HL-60 (cell line): ENCODE data around the gene CCL1.

Experiments
- DNase-seq, 2 experiments: peaks; one replicate each; pipeline ENCODE4 v3.0.0-alpha.2; 2010 to 2020; ENCODE audit warnings: low read depth in 1 of 2, low spot score in 1 of 2
- H3K27ac ChIP-seq: fragments of 250-450 bp; sonication (Bioruptor Pico); replicated peaks from 2 replicates; pipeline ENCODE4 v1.5.1; 2020; ENCODE audit warnings: mild to moderate bottlenecking, moderate library complexity
- H3K27me3 ChIP-seq: fragments of 250-450 bp; sonication (Bioruptor Pico); 2 replicates; pipeline ENCODE4 v1.5.1; 2021; ENCODE audit warnings: mild to moderate bottlenecking, moderate library complexity; ENCODE audit not compliant: insufficient read depth, poor library complexity, severe bottlenecking
- H3K4me3 ChIP-seq: replicated peaks from 2 replicates; pipeline ENCODE4 v1.5.1; 2011; ENCODE audit warnings: mild to moderate bottlenecking, control low read depth, low read length; ENCODE audit not compliant: insufficient read depth
- CTCF ChIP-seq: IDR thresholded peaks from one replicate; pipeline ENCODE4 v1.5.1; 2011; ENCODE audit warnings: low read length, control low read depth, inconsistent platforms; ENCODE audit not compliant: insufficient read depth
- GABPA ChIP-seq: IDR thresholded peaks from 2 replicates; pipeline ENCODE4 v1.6.1; 2012; ENCODE audit warnings: low read depth
- POLR2AphosphoS5 ChIP-seq: IDR thresholded peaks from 2 replicates; pipeline ENCODE4 v1.6.1; 2012; ENCODE audit warnings: low read depth
- REST ChIP-seq: IDR thresholded peaks from 2 replicates; pipeline ENCODE4 v1.6.1; 2012; ENCODE audit warnings: low read depth; ENCODE audit not compliant: insufficient replicate concordance
- SPI1 ChIP-seq: IDR thresholded peaks from 2 replicates; pipeline ENCODE4 v1.6.1; 2012; ENCODE audit warnings: low read depth, mild to moderate bottlenecking, borderline replicate concordance

The CCL1 gene

GRCh38 chr17:34390649-34391048 lies 27.6 kb upstream of the CCL1 start:
- Histone ChIP-seq H3K27me3 (no peaks in the 10 kb centered on the region), H3K4me3 (no peak overlapping the region), H3K27ac (no peak overlapping the region)
- DNase-seq = no peak
- TF ChIP-seq POLR2AphosphoS5 (no peak), SPI1 (no peak), CTCF (no peak), GABPA (no peak), REST (no peak)

GRCh38 chr17:34389126-34389750 lies 26.2 kb upstream of the CCL1 start:
- Histone ChIP-seq H3K27me3 (no peaks in the 10 kb centered on the region), H3K27ac (no peak overlapping the region), H3K4me3 (no peak overlapping the region)
- DNase-seq = no peak
- no peak for TF ChIP-seq CTCF
- TF ChIP-seq REST = no peak
- no peak for TF ChIP-seq SPI1
- TF ChIP-seq POLR2AphosphoS5 = no peak

- no peak overlapping the region for H3K4me3 ChIP-seq
- H3K27ac ChIP-seq = peak overlapping the region; percentile 13
- H3K27me3 ChIP-seq = no peaks in the 10 kb centered on the region
- DNase-seq = no peak
- TF ChIP-seq GABPA = no peak
- no peak for TF ChIP-seq SPI1
Observed at GRCh38 chr17:34387566-34387965, 24.5 kb upstream of the CCL1 start.

DNA sequence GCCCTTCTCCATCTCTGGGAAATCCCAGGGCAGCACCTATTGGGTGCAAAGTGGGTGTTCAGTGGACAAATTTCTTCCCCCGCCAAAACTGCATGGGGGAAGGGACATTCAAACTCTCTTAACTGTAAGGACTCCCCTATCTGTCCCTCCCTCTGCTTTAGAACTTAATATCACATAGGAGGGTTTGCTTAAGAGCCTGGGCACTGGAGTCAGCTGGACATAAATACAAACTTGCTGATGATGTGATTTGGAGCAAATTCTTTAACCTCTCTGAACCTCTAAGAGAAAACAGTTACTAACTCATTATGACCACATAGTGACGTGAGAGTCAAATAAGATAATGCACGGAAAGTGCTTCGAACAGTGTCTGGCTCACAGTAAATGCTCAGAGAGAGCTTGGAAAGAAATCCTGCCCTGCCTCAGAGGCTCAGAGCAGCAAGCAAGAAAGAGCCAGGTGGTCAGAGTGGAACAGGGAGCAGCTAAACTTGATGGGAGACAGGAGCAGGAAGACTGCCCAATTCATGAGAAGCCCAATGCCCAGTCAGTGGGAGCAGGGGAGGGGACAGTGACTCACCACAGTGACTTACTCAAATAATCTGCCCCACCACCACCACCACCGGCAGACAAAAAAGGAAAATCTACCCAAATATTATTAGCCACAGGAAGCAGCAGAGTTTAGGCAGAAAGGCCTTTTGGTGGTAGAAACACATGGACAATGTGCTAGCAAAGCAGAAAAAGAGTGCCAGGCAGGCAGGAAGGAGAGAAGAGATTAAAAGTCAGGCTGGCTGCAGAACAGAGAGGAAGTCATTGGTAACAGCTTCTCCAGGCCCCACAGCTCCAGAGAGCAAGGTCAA lies 23.9 kb upstream of the CCL1 start:
- Histone ChIP-seq H3K27me3 (no peaks in the 10 kb centered on the region), H3K27ac (peak overlapping the region; percentile 13), H3K4me3 (no peak overlapping the region)
- peak in 1 of 2 experiments; percentile 45 for DNase-seq
- TF ChIP-seq SPI1 (peak; percentile 83), GABPA (no peak)
